Measurements from ENCODE around the gene GPRIN3.
"Not testable (repeated sequence)": the region's sequence is repeated elsewhere in the genome, so short reads cannot be mapped to it uniquely, and the experiment has no call there.

GPRIN3 gene

DNA sequence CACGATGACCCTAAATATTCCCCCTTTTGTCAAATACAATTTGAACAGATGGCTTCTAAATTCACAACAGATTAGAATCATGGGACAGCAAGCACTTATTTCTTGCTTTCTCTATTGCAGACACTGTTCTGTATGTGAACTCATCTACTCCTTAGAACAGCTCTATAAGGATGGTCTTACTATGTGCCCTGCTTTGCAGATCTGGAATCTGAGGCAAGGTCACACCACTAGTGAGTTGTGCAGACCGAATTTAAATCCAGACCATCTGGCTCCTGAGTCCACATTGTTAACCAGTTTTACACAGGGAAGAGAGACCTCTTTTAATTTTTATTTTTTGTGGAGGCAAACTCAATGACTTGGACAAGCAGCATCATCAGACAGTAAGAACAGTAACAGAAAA, 50.2 kb downstream of the GPRIN3 start:
- DNase-seq (ENCODE audit: low read depth, low spot score), result no peak
- no peak for TF ChIP-seq POLR2AphosphoS5 (IDR thresholded peaks at IDR 0.05; ENCODE audit: borderline replicate concordance, low read depth, low read length)
- no peak for TF ChIP-seq EZH2 (IDR thresholded peaks at IDR 0.05)
- H3K4me3 ChIP-seq, result no peak overlapping the region
- H3K27ac ChIP-seq, result no peak overlapping the region
- no peak overlapping the region for H3K9ac ChIP-seq (ENCODE audit: insufficient read length)
- H3K9me3 ChIP-seq (ENCODE audit: low read depth, low read length), result no peaks in the 10 kb centered on the region
- H3K36me3 ChIP-seq (ENCODE audit: insufficient read depth, low read length), result no peaks in the 10 kb centered on the region

- no peak overlapping the region for H3K4me3 ChIP-seq
- H3K9me3 ChIP-seq (ENCODE audit: low read depth, low read length), result no peaks in the 10 kb centered on the region
- no peak for TF ChIP-seq FOXP2 (optimal IDR thresholded peaks at IDR 0.05; ENCODE audit: control extremely low read depth, extremely low read length, insufficient read depth)
- no peak for TF ChIP-seq EZH2 (IDR thresholded peaks at IDR 0.05)
- no peak for DNase-seq (ENCODE audit: low read depth, low spot score)
- H3K9ac ChIP-seq (ENCODE audit: insufficient read length), result no peak overlapping the region
- no peaks in the 10 kb centered on the region for H3K36me3 ChIP-seq (ENCODE audit: insufficient read depth, low read length)
- no peak overlapping the region for H3K27ac ChIP-seq
These were observed 51.3 kb downstream of the GPRIN3 start for GRCh38 chr4:89256203-89256800.

- H3K36me3 ChIP-seq (ENCODE audit: insufficient read depth, low read length), result no peaks in the 10 kb centered on the region
- H3K27ac ChIP-seq, result no peak overlapping the region
- no peaks in the 10 kb centered on the region for H3K9me3 ChIP-seq (ENCODE audit: low read depth, low read length)
- no peak overlapping the region for H3K9ac ChIP-seq (ENCODE audit: insufficient read length)
- DNase-seq (ENCODE audit: low read depth, low spot score), result no peak
- TF ChIP-seq EZH2 (IDR thresholded peaks at IDR 0.05), result no peak
- no peak for TF ChIP-seq POLR2AphosphoS5 (IDR thresholded peaks at IDR 0.05; ENCODE audit: borderline replicate concordance, low read depth, low read length)
- TF ChIP-seq FOXP2 (optimal IDR thresholded peaks at IDR 0.05; ENCODE audit: control extremely low read depth, extremely low read length, insufficient read depth), result no peak
- H3K4me3 ChIP-seq, result no peak overlapping the region
These were observed 52.8 kb downstream of the GPRIN3 start for GRCh38 chr4:89254847-89255246.

DNA sequence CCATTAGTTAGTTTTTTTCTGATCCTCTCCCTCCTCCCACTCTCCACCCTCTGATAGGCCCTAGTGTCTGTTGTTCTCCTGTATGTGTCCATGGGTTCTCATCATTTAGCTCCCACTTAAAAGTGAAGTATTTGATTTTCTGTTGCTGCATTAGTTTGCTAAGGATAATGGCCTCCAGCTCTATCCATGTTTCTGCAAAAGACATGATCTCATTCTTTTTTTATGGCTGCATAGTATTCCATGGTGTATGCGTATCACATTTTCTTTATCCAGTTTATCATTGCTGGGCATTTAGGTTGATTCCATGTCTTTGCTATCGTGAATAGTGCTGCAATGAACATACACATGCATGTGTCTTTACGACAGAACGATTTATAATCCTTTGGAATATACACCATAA, 53.3 kb downstream of the GPRIN3 start:
- DNase-seq (ENCODE audit: low read depth, low spot score); H3K4me3 ChIP-seq; H3K27ac ChIP-seq; H3K9ac ChIP-seq (ENCODE audit: insufficient read length); H3K36me3 ChIP-seq (ENCODE audit: insufficient read depth, low read length); H3K9me3 ChIP-seq (ENCODE audit: low read depth, low read length): not testable (repeated sequence)

- no peaks in the 10 kb centered on the region for H3K9me3 ChIP-seq (ENCODE audit: low read depth, low read length)
- H3K27ac ChIP-seq, result no peak overlapping the region
- no peak overlapping the region for H3K9ac ChIP-seq (ENCODE audit: insufficient read length)
- TF ChIP-seq EZH2 (IDR thresholded peaks at IDR 0.05), result no peak
- DNase-seq (ENCODE audit: low read depth, low spot score), result no peak
- H3K36me3 ChIP-seq (ENCODE audit: insufficient read depth, low read length), result no peaks in the 10 kb centered on the region
- no peak overlapping the region for H3K4me3 ChIP-seq
These were observed 53.7 kb downstream of the GPRIN3 start for GRCh38 chr4:89253935-89254334.

DNA sequence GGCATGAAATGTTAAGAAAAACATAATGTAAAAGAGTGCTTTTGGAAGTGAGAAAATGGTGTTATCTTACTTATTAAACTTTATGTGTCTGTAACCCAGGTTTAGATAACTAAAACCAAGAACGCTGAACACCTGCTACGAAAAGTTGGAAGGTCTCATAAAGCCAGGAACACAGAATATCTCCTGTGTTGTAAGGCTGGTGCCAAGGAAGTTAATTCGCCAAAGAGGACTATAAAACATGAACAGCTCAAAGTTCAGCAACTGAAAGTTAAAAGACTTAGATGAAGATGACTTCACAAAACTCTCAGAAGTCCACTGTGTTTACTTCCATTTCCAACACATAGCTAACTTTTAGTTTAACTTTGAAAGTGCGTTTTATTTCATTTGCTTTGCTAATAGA, 54.3 kb downstream of the GPRIN3 start:
- TF ChIP-seq POLR2AphosphoS5 (IDR thresholded peaks at IDR 0.05; ENCODE audit: borderline replicate concordance, low read depth, low read length) (no peak), FOXP2 (optimal IDR thresholded peaks at IDR 0.05; ENCODE audit: control extremely low read depth, extremely low read length, insufficient read depth) (no peak), EZH2 (IDR thresholded peaks at IDR 0.05) (no peak)

DNA sequence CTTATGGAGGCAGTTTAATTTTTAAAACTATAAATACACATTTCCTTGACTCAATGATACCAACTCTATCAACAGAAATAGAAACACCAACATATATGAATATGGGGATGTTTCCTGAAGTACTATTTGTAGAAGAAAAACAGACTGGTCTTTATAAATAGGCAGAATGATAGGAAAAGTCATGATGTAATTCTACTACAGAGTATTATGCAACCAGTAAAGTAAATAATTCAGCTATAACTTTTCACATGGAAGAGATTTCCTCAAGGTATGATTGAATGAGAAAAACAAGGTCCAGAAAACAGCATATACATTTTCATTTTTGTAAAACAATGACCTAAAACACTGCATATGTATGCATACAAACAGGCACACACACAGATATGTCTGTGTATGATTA, 56.2 kb downstream of the GPRIN3 start:
- TF ChIP-seq POLR2AphosphoS5 (IDR thresholded peaks at IDR 0.05; ENCODE audit: borderline replicate concordance, low read depth, low read length) (no peak), EZH2 (IDR thresholded peaks at IDR 0.05) (no peak), FOXP2 (optimal IDR thresholded peaks at IDR 0.05; ENCODE audit: control extremely low read depth, extremely low read length, insufficient read depth) (no peak)
- no peak overlapping the region for H3K4me3 ChIP-seq
- no peak for DNase-seq (ENCODE audit: low read depth, low spot score)
- H3K27ac ChIP-seq, result no peak overlapping the region
- H3K36me3 ChIP-seq (ENCODE audit: insufficient read depth, low read length), result no peaks in the 10 kb centered on the region
- H3K9ac ChIP-seq (ENCODE audit: insufficient read length), result no peak overlapping the region
- no peaks in the 10 kb centered on the region for H3K9me3 ChIP-seq (ENCODE audit: low read depth, low read length)

More for the DNA sequence above, 54.3 kb downstream of the GPRIN3 start:
- Histone ChIP-seq H3K4me3 (no peak overlapping the region), H3K9ac (ENCODE audit: insufficient read length) (no peak overlapping the region), H3K36me3 (ENCODE audit: insufficient read depth, low read length) (no peaks in the 10 kb centered on the region), H3K9me3 (ENCODE audit: low read depth, low read length) (no peaks in the 10 kb centered on the region), H3K27ac (no peak overlapping the region)
- no peak for DNase-seq (ENCODE audit: low read depth, low spot score)

DNA sequence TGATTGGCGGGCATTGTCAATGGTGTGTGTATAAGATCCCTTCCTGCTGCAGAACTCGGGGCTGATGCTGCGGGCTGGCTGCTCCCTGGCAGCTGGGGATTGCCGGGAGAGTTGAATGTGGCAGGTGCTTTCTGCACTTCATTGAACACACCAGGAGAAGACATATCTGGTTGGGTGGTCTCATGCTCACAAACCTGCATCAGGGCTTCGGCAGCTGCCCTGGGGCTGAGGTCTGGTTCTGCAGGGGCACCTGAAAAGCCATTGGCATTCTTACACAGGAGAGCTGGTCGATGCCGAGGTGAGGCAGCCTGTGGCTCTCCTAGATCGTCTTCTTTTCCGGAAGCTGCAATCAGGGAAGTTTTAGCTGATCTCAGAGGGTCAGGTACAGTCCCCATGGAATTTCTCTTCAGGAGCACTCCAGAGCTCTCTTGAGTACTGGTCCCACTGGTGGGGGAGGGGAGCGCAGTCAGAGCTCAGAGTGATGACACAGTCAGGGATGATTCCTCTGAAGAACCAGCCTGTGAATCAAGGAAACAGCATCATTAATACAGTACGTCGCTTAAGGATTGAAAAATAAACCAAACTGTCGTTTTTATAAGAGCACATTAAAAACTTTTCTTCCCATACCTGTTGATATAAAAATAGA, 57.8 kb downstream of the GPRIN3 start:
- no peaks in the 10 kb centered on the region for H3K36me3 ChIP-seq (ENCODE audit: insufficient read depth, low read length)
- no peak overlapping the region for H3K9ac ChIP-seq (ENCODE audit: insufficient read length)
- TF ChIP-seq FOXP2 (optimal IDR thresholded peaks at IDR 0.05; ENCODE audit: control extremely low read depth, extremely low read length, insufficient read depth), result no peak
- no peak for TF ChIP-seq EZH2 (IDR thresholded peaks at IDR 0.05)
- TF ChIP-seq POLR2AphosphoS5 (IDR thresholded peaks at IDR 0.05; ENCODE audit: borderline replicate concordance, low read depth, low read length), result no peak
- no peak overlapping the region for H3K4me3 ChIP-seq
- H3K9me3 ChIP-seq (ENCODE audit: low read depth, low read length), result no peaks in the 10 kb centered on the region
- H3K27ac ChIP-seq, result no peak overlapping the region
- DNase-seq (ENCODE audit: low read depth, low spot score), result no peak

- Histone ChIP-seq H3K4me3 (no peak overlapping the region), H3K9me3 (ENCODE audit: low read depth, low read length) (no peaks in the 10 kb centered on the region), H3K36me3 (ENCODE audit: insufficient read depth, low read length) (no peaks in the 10 kb centered on the region), H3K27ac (no peak overlapping the region), H3K9ac (ENCODE audit: insufficient read length) (no peak overlapping the region)
- no peak for DNase-seq (ENCODE audit: low read depth, low spot score)
- TF ChIP-seq POLR2AphosphoS5 (IDR thresholded peaks at IDR 0.05; ENCODE audit: borderline replicate concordance, low read depth, low read length), result no peak
- no peak for TF ChIP-seq FOXP2 (optimal IDR thresholded peaks at IDR 0.05; ENCODE audit: control extremely low read depth, extremely low read length, insufficient read depth)
These were observed 58.3 kb downstream of the GPRIN3 start for GRCh38 chr4:89249313-89249712.

Measured in SK-N-MC (cell line).